Measurements from ENCODE around the gene GPN3.
"Not testable (repeated sequence)": the region's sequence is repeated elsewhere in the genome, so short reads cannot be mapped to it uniquely, and the experiment has no call there.

Gene GPN3

DNA sequence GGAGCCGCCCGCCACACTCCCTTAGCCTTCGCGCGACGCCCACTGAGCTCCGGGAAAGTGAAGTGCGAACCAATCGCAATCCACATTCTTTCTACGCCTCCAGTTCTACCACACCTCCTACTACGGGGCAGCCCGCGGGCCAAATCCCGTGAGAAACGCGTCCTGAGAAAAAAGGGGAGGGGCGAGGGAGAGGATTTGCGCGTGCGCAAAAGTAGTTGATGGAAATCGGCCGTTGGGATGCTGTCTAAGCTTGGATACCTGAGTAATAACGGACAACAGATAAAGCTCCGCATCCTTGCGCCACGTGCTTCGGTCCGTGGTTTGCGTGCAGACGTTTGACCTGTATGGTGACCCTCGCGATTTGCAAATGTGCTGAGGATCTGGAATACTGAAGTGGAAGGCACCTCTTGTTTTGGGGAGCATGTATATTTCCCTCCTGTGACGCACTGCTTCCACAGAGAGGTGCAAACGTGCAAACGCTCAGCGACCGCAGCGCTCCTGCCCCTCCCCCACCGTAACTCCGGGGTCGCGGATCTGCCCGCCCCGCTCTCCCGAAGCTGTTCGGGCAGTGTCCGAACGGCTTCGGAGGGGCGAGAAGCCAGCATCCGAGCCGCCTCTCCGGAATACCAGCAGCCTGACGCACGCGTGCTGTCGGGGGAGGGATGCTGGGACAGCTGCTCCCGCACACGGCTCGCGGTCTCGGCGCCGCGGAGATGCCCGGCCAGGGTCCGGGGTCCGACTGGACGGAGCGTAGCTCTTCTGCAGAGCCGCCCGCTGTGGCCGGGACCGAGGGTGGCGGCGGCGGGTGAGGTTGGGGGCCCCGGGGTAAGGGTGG is at the start of gene GPN3, which contains the start of gene FAM216A:
Gene GPN3, minus strand, starts transcription at position 44 of the 835 bp plus-strand sequence. CDS start 54 bp downstream, outside the sequence.
Gene FAM216A, plus strand, starts transcription at position 632 of the 835 bp plus-strand sequence. Its CDS starts 31 bp downstream, at position 663.
- peak; percentile 97 for DNase-seq

GRCh38 chr12:110516995-110517394 is 48.9 kb upstream of the GPN3 start:
- no peak for DNase-seq

DNA sequence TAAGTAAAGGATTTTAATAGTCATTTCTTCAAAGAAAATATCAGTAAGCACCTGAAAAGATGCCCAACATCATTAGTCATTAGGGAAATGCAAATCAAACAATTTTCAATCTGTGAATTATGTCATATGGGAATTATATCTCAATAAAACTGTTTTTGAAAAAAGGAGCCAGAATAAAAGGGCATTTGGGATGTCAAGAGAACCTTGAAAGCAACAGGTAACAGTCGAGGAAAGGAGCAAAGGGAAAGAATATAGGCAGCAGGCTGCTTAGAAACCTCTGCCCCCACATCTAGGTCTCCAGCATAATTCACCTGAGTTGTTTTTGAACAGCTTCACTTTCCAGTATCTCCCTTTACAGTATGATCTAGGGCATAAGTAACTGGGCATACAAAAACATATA is 46.3 kb upstream of the GPN3 start:
- DNase-seq: no peak

DNA sequence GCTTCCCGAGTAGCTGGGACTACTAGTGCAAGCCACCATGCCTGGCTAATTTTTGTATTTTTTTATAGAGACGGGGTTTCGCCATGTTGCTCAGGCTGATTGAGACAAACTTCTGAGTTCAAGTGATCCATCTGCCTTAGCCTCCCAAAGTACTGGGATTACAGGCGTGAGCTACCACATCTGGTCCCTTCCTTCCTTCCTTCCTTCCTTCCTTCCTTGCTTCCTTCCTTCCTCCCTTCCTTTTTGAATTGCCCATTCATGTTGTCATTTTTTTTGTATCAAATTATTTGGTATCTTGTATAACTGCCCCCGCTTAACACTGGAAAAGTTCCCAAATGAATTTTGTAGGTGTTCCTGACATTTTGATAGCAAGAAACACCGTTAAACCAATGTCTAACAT is 45.8 kb upstream of the GPN3 start:
- DNase-seq: no peak

- DNase-seq: no peak
These were observed 40.1 kb upstream of the GPN3 start for GRCh38 chr12:110508071-110508586.

- no peak for DNase-seq
These were observed 37.3 kb upstream of the GPN3 start for GRCh38 chr12:110505332-110505731.

DNA sequence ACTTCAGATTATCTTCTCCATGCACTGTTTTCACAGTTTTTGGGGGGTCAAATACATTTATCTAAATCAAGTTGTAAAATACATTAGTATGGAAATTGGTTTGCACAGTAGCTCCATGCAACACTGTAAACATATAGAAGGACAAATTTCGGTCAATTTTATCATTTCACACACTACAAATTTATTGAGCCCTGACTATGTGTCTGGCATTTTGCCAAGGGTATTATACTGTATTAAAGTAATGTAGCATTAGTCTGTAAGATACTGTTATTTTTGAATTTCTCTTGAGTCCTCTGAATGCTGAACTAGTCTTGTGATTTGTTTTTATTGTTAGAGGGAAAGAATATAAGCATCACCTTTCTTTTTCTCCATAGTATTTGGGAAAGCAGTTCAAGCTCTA is 35.4 kb upstream of the GPN3 start:
- DNase-seq: no peak

- DNase-seq: peak; percentile 98
These were observed 34.0 kb upstream of the GPN3 start, which contains the start of the genes RAD9B and VPS29 for GRCh38 chr12:110501752-110502738. Gene RAD9B, plus strand, starts transcription at chr12:110502331. Its CDS starts 7 bp downstream, at chr12:110502338. Gene VPS29, minus strand, starts transcription at chr12:110502111. Its CDS starts 60 bp downstream, at chr12:110502051.

- peak; percentile 57 for DNase-seq
These were observed 33.3 kb upstream of the GPN3 start for GRCh38 chr12:110501399-110501751.

GRCh38 chr12:110498984-110499706 is 31.1 kb upstream of the GPN3 start:
- no peak for DNase-seq

DNA sequence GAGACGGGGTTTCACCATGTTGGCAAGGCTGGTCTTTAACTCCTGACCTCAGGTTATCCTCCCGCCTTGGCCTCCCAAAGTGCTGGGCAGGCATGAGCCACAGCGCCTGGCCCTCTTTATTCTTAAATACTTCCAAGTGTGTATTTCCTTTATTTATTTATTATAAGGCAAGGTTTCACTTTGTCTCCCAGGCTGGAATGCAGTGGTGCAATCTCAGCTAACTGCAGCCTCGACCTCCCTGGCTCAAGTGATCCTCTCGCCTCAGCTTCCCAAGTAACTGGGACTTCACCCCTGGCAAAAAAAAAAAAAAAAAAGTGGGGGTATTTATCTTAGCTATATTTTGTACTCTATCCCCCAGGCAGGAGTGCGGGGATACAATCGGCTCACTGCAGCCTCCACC is 7.4 kb upstream of the GPN3 start:
- no peak for DNase-seq

DNA sequence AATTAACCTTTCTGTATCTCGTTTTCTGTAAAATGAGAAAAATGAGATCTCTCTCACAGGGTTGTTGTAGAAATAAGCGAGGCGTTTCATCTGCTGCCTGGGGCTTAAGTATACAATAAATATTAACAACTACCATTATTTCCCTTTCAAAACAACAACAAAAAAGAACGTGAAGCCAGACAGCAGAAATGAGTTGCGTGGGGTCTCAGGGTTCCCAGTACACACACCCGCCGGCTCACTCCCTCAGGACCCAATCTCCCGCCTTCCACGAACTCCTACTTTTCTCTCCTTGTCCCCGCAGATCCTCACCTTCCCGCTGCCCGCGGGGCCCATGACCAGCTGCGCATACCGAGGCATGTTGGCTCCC is 227 bp downstream of the GPN3 start:
- no peak for DNase-seq

GRCh38 chr12:110466791-110467190 is 1.3 kb downstream of the GPN3 start:
- no peak for DNase-seq

DNA sequence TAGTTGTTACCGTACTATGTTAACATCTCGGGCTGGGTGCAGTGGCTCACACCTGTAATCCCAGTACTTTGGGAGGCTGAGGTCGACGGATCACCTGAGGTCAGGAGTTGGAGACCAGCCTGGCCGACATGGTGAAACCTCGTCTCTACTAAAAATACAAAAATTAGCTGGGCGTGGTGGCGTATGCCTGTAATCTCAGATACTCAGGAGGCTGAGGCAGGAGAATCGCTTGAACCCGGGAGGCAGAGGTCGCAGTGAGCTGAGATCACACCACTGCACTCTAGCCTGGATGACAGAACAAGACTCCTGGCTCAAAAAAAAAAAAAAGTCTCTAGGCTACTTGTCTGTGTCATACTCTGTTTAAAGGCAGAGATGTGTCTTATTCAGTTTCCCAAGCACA is 2.3 kb downstream of the GPN3 start:
- DNase-seq: not testable (repeated sequence)

DNA sequence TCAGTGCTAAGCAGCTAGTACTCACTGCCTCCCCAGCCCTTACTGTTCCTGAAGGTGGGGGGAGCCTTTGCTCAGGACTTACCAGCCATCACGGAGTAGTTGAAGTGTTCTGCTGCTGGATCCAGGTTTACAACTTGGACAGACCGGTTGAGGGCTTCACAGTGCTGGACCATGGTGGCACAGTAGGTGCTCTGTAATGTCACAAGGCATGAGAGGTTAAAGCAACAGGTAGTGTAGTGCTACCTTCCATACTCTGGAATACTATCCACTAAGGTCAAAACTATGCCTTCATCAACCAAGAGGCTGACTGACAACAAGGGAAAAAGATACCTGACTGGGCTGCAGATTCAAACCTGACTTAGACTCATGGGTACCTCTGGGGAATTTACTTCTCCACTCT is 3.0 kb downstream of the GPN3 start:
- DNase-seq: no peak

DNA sequence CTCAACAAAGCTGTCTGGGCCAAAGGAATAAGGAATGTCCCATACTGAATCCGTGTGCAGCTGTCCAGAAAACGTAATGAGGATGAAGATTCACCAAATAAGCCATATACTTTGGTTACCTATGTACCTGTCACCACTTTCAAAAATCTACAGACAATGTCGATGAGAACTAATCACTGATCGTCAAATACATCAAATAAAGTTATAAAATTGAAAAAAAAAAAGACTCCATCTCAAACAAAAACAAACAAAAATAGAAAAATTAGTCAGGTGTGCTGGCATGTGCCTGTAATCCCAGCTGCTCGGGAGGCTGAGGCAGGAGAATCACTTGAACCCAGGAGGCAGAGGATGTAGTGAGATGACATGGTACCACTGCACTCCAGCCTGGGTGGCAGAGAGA is 6.9 kb downstream of the GPN3 start:
- DNase-seq: not testable (repeated sequence)

- DNase-seq: peak; percentile 3
These were observed 9.3 kb downstream of the GPN3 start for GRCh38 chr12:110458756-110459155.

- DNase-seq: no peak
These were observed 14.3 kb downstream of the GPN3 start for GRCh38 chr12:110453569-110454296.

- no peak for DNase-seq
These were observed 16.8 kb downstream of the GPN3 start for GRCh38 chr12:110451263-110451662.

DNA sequence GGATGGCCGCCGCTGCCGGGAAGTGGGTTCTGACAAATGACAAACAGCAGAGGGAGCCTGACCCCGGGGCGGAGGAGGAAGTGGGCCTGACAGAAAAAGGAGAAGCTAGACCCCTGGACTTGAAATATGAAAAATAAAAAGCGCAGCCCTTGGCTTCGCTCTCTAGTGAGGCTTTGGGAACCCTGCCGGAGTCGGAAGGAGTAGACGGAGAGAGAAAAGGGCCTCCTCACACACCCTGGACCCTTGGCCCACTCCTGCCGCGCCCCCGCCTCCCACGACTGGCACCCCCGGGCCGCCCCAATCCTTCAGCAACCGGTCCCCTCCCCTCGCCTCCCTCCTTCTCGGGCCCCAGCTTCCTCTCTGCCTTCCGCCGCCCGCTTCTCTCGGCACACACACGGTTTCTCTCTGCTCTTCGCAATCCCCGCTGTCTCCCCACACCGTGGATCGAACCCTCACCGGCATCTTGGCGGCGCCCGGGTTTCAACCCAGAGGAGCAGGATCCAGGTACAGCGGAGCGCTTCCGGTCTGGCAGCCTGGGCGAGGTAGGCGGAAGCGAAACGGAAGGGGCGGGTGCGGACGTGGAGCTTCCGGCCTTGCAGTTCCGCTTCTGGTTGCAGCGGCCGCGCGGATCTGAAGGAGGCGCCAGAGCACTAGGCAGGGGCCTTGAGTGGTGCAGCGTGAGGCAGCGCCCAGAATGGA is 18.1 kb downstream of the GPN3 start, which contains the start of gene ARPC3:
Gene ARPC3, minus strand, starts transcription at position 539 of the 699 bp plus-strand sequence. Its CDS starts 77 bp downstream, at position 462.
- DNase-seq: peak; percentile 95

DNA sequence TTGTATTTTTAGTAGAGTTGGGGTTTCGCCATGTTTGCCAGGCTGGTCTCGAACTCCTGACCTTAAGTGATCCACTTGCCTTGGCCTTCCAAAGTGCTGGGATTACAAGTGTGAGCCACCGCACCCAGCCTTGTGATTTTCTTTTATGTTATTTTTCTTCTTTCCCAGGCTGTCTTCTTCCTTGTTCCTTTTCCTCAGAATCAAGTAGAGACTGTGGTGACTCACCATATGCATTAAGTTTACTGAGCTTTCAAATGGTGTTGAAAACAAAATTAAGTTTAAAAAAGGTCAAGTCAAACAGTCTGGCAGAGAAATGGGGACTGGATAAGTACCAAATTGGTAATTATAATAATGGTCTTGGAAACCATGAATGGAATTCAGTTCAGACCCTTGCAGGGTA is 23.6 kb downstream of the GPN3 start:
- no peak for DNase-seq
